HEK293T (cell line): ENCODE measurements around the gene ANKRD62.

Experiments
- CTCF ChIA-PET: fragments of 350-600 bp; formaldehyde crosslinking; extraction: SDS; loops from one replicate; lab custom pipeline; 2021; ENCODE audit warnings: antibody characterized with exemption, inconsistent platforms; lab: Yijun Ruan, JAX
- POLR2A ChIA-PET: fragments of 350-600 bp; formaldehyde crosslinking; extraction: SDS; loops from one replicate; lab custom pipeline; 2020; ENCODE audit warnings: antibody characterized with exemption, inconsistent platforms; lab: Yijun Ruan, JAX
- DNase-seq: peaks from one replicate; pipeline ENCODE4 v3.0.0; 2012; ENCODE audit warnings: mixed read lengths; ENCODE audit errors: extremely low spot score
- ARNT ChIP-seq: fragments of 450-650 bp; IDR thresholded peaks from 2 replicates; pipeline ENCODE4 v1.6.1; 2017; ENCODE audit warnings: mild to moderate bottlenecking
- BHLHE40 ChIP-seq: fragments of 450-650 bp; IDR thresholded peaks from 2 replicates; pipeline ENCODE4 v1.6.1; 2016; ENCODE audit warnings: mild to moderate bottlenecking, moderate library complexity, borderline replicate concordance
- CTBP1 ChIP-seq: fragments of 450-650 bp; IDR thresholded peaks from 2 replicates; pipeline ENCODE4 v1.6.1; 2016; ENCODE audit warnings: borderline replicate concordance
- ELF4 ChIP-seq: fragments of 450-650 bp; IDR thresholded peaks from 2 replicates; pipeline ENCODE4 v1.6.1; 2017; ENCODE audit warnings: antibody characterized with exemption
- FOXA1 ChIP-seq: fragments of 450-650 bp; IDR thresholded peaks from 2 replicates; pipeline ENCODE4 v1.6.1; 2016; ENCODE audit warnings: mild to moderate bottlenecking
- FOXK2 ChIP-seq: fragments of 450-650 bp; IDR thresholded peaks from 2 replicates; pipeline ENCODE4 v1.6.1; 2016; ENCODE audit warnings: mild to moderate bottlenecking
- FOXM1 ChIP-seq: fragments of 450-650 bp; IDR thresholded peaks from 2 replicates; pipeline ENCODE4 v1.6.1; 2017; ENCODE audit warnings: mild to moderate bottlenecking, borderline replicate concordance
- HDGF ChIP-seq: fragments of 450-650 bp; IDR thresholded peaks from 2 replicates; pipeline ENCODE4 v1.6.1; 2017; ENCODE audit warnings: antibody characterized with exemption, borderline replicate concordance
- L3MBTL2 ChIP-seq: fragments of 450-650 bp; conservative IDR thresholded peaks from 2 replicates; pipeline ENCODE4 v1.6.1; 2016; ENCODE audit warnings: mild to moderate bottlenecking
- LEF1 ChIP-seq: fragments of 450-650 bp; IDR thresholded peaks from 2 replicates; pipeline ENCODE4 v1.6.1; 2017; ENCODE audit warnings: mild to moderate bottlenecking, borderline replicate concordance
- NFRKB ChIP-seq: fragments of 450-650 bp; IDR thresholded peaks from 2 replicates; pipeline ENCODE4 v1.6.1; 2016; ENCODE audit warnings: mild to moderate bottlenecking, moderate library complexity
- PKNOX1 ChIP-seq: fragments of 450-650 bp; IDR thresholded peaks from 2 replicates; pipeline ENCODE4 v1.6.1; 2016
- SP1 ChIP-seq: fragments of 450-650 bp; IDR thresholded peaks from 2 replicates; pipeline ENCODE4 v1.6.1; 2017
- SUZ12 ChIP-seq: fragments of 450-650 bp; IDR thresholded peaks from 2 replicates; pipeline ENCODE4 v1.6.1; 2016; ENCODE audit warnings: mild to moderate bottlenecking
- TARDBP ChIP-seq: fragments of 450-650 bp; IDR thresholded peaks from 2 replicates; pipeline ENCODE4 v1.6.1; 2016
- ZNF384 ChIP-seq: fragments of 450-650 bp; IDR thresholded peaks from 2 replicates; pipeline ENCODE4 v1.6.1; 2016

The ANKRD62 gene

GRCh38 chr18:12093520-12094257, at the start of gene ANKRD62:
Gene ANKRD62, plus strand, starts transcription at chr18:12093843. Its CDS starts 175 bp downstream, at chr18:12094018.
- no peak for DNase-seq
- ChIA-PET POLR2A (no interaction called here), CTCF (interaction anchor here (0.6 to 0.7 kb wide), 2 partner anchors 12 to 736 kb away, joined by 3 to 4 read pairs; no protein-coding TSS in a partner anchor)
- TF ChIP-seq TARDBP (no peak), ELF4 (no peak)

DNA sequence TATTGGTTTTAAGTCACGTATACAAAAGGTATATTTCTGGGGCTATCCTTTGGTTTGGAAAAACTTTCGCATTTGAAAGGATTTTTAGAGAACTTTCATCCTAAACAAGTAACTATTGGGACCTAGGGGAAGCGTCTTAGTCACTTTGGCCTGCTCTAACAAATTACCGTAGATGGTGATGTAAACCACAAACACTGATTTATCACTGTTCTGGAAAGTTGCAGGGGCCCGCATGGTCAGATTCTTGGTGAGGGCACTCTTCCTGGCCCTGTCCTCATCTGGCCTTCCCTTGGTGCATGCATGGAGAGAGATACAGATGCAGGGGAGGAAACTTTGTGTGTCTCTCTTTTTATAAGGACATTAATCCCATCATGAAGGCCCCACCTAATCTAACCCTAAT, 49.1 kb upstream of the ANKRD62 start:
- POLR2A ChIA-PET, result no interaction called here
- no peak for DNase-seq
- TF ChIP-seq FOXK2 (no peak), TARDBP (no peak), SP1 (no peak), PKNOX1 (no peak), CTBP1 (no peak), ZNF384 (no peak), ARNT (no peak), BHLHE40 (no peak), ELF4 (no peak)
- CTCF ChIA-PET, result no interaction called here

- TF ChIP-seq ELF4 (no peak), FOXM1 (no peak), FOXK2 (no peak), BHLHE40 (no peak), L3MBTL2 (no peak), ZNF384 (no peak), PKNOX1 (no peak), SUZ12 (no peak), TARDBP (no peak), NFRKB (no peak), ARNT (no peak), SP1 (no peak), CTBP1 (no peak), LEF1 (no peak), FOXA1 (no peak), HDGF (no peak)
- ChIA-PET CTCF (interaction anchor here (0.7 kb wide), 1 partner anchor 318 kb away, joined by 3 read pairs; no protein-coding TSS in a partner anchor), POLR2A (no interaction called here)
- no peak for DNase-seq
These were observed 47.4 kb upstream of the ANKRD62 start for GRCh38 chr18:12046046-12046750.

GRCh38 chr18:12046751-12047335, 46.8 kb upstream of the ANKRD62 start:
- ChIA-PET CTCF (no interaction called here), POLR2A (no interaction called here)
- no peak for TF ChIP-seq TARDBP
- no peak for TF ChIP-seq ZNF384
- TF ChIP-seq FOXM1, result no peak
- no peak for TF ChIP-seq FOXA1
- no peak for TF ChIP-seq NFRKB
- no peak for TF ChIP-seq FOXK2
- TF ChIP-seq BHLHE40, result no peak
- no peak for TF ChIP-seq L3MBTL2
- no peak for TF ChIP-seq ELF4
- no peak for TF ChIP-seq CTBP1
- TF ChIP-seq ARNT, result no peak
- TF ChIP-seq SUZ12, result no peak
- TF ChIP-seq PKNOX1, result no peak
- no peak for TF ChIP-seq HDGF
- TF ChIP-seq SP1, result no peak
- TF ChIP-seq LEF1, result no peak
- no peak for DNase-seq

DNA sequence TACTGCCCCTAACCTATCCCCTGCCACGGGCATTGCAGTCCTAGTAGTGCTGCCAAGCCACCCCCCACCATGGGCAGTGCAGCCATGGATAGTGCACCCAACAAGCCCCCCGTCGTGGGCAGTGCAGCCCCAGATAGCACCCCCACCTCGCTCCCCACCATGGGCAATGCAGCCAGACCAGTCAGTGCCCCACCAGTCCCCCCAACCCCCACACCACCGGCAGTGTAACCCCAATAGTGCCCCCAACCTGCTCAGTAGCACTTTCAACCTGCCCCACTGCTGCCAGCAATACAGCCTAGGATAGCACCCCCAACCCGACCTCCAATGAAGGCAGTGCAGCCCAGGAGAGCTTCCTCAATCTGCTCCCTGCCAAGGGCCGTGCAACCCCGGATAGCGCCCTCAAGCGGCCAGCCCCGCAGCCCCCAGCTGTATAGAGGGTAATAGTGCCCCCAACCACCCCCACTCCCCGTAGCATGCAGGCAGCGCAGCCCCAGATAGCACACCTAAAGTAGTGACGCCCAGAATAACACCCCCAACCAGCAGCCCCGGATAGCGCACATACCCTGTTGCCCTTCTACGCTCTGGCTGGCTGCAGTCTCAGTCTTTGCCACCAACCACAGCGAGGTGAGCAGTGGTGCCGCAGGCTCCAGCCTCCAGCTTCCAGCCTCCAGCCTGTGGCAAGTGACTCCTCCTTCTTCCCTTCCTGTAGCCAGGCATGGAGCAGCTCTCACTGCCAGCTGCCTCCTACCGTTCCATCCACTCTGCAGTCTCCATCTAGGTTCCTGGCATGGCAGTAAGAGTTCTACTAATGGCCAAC, 45.4 kb upstream of the ANKRD62 start:
- DNase-seq, result no peak
- TF ChIP-seq SUZ12, result no peak
- POLR2A ChIA-PET, result no interaction called here
- CTCF ChIA-PET, result interaction anchor here (0.5 kb wide), 1 partner anchor 465 kb away, joined by 3 read pairs; no protein-coding TSS in a partner anchor

DNA sequence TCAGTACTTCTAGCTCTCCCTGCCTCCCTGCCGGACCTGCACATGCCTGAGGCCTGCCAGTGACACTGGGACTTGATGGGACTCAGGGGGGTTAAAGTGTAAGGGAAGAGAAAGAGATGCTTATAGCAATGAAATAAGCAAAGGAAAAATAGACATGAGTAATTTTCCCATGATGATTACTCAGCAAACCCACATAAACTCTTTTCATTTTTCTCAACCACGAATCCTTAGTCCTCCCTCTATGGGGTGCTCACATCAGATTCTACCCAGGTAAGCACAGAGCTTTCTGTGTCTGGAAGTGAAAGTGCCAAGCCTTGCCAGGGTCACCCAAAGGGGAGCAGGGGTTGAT, 44.8 kb upstream of the ANKRD62 start:
- ChIA-PET CTCF (interaction anchor here (0.5 to 1.7 kb wide), 2 partner anchors 10 to 465 kb away, joined by 3 to 6 read pairs; no protein-coding TSS in a partner anchor), POLR2A (no interaction called here)
- DNase-seq, result no peak

More for the DNA sequence above, 44.8 kb upstream of the ANKRD62 start:
- TF ChIP-seq L3MBTL2 (no peak), SUZ12 (no peak), FOXK2 (no peak), CTBP1 (no peak), NFRKB (no peak), ZNF384 (no peak), ARNT (no peak), TARDBP (no peak), FOXA1 (no peak), SP1 (no peak), HDGF (no peak)
